Measurements from ENCODE around the gene MAP7.
"Not testable (repeated sequence)": the region's sequence is repeated elsewhere in the genome, so short reads cannot be mapped to it uniquely, and the experiment has no call there.

Gene MAP7

GRCh38 chr6:136408204-136408603, 142.0 kb downstream of the MAP7 start:
- no peaks in the 10 kb centered on the region for H3K36me3 ChIP-seq
- H3K9ac ChIP-seq, result peak overlapping the region in 7 of 11 experiments; percentile 1 to 48 (median 31); a peak in 9 of 22 replicates
- peak overlapping the region in 10 of 11 experiments; percentile 49 to 78 (median 69); a peak in 20 of 22 replicates for H3K27ac ChIP-seq
- H3K4me2 ChIP-seq, result peak overlapping the region; percentile 36 to 85 (median 57)
- no peaks in the 10 kb centered on the region for H3K27me3 ChIP-seq
- no peak for TF ChIP-seq Cebpa-rat (IDR thresholded peaks at IDR 0.05)
- no peaks in the 10 kb centered on the region for H4K20me1 ChIP-seq
- no peak overlapping the region for H3K4me3 ChIP-seq
- peaks cover 16 to 67% (median 43%) of the 10 kb centered on the region in 10 experiments for H3K4me1 ChIP-seq
- H3K9me3 ChIP-seq (replicated peaks in 1 of 11), result no peaks in the 10 kb centered on the region

- H4K20me1 ChIP-seq, result no peaks in the 10 kb centered on the region
- no peaks in the 10 kb centered on the region for H3K36me3 ChIP-seq
- H3K27me3 ChIP-seq, result no peaks in the 10 kb centered on the region
- H3K9me3 ChIP-seq (replicated peaks in 1 of 11), result no peaks in the 10 kb centered on the region; a peak in 2 of 22 replicates
- peak overlapping the region in 8 of 11 experiments; percentile 22 to 71 (median 62); a peak in 14 of 22 replicates for H3K4me2 ChIP-seq
- H3K4me1 ChIP-seq, result peaks cover 16 to 78% (median 45%) of the 10 kb centered on the region in 10 experiments
- no peak overlapping the region for H3K9ac ChIP-seq
- H3K4me3 ChIP-seq, result no peak overlapping the region
- H3K27ac ChIP-seq, result peak overlapping the region in 8 of 11 experiments; percentile 14 to 76 (median 47); a peak in 9 of 22 replicates
- TF ChIP-seq Cebpa-rat (IDR thresholded peaks at IDR 0.05), result no peak
Measured at GRCh38 chr6:136405420-136406029, 144.7 kb downstream of the MAP7 start.

GRCh38 chr6:136404627-136405419, 145.4 kb downstream of the MAP7 start:
- Histone ChIP-seq H3K27ac (peak overlapping the region in 8 of 11 experiments; percentile 36 to 76 (median 52); a peak in 11 of 22 replicates), H3K36me3 (no peaks in the 10 kb centered on the region), H3K9me3 (replicated peaks in 1 of 11) (no peaks in the 10 kb centered on the region; a peak in 2 of 22 replicates), H3K4me2 (peak overlapping the region in 8 of 11 experiments; percentile 22 to 71 (median 62); a peak in 13 of 22 replicates), H3K4me3 (no peak overlapping the region), H3K9ac (peak overlapping the region in 1 of 11 experiments; percentile 48; a peak in 2 of 22 replicates), H4K20me1 (no peaks in the 10 kb centered on the region), H3K27me3 (no peaks in the 10 kb centered on the region), H3K4me1 (peaks cover 16 to 77% (median 45%) of the 10 kb centered on the region in 10 experiments)
- no peak for TF ChIP-seq Cebpa-rat (IDR thresholded peaks at IDR 0.05)

- Histone ChIP-seq H3K4me3 (no peak overlapping the region), H3K4me1 (peaks cover 16 to 68% (median 43%) of the 10 kb centered on the region in 10 experiments), H4K20me1 (no peaks in the 10 kb centered on the region), H3K4me2 (peak overlapping the region in 6 of 11 experiments; percentile 1 to 71 (median 58); a peak in 10 of 22 replicates), H3K36me3 (no peaks in the 10 kb centered on the region), H3K9ac (peak overlapping the region in 2 of 11 experiments; percentile 48 to 62; a peak in 6 of 22 replicates), H3K9me3 (replicated peaks in 1 of 11) (peaks cover 0 to 5% (median 0%) of the 10 kb centered on the region in 11 experiments; a peak in 3 of 22 replicates), H3K27ac (peak overlapping the region in 10 of 11 experiments; percentile 10 to 76 (median 43); a peak in 15 of 22 replicates), H3K27me3 (no peaks in the 10 kb centered on the region)
- no peak for TF ChIP-seq Cebpa-rat (IDR thresholded peaks at IDR 0.05)
Measured at GRCh38 chr6:136404007-136404406, 146.2 kb downstream of the MAP7 start.

GRCh38 chr6:136403110-136403980, 146.9 kb downstream of the MAP7 start:
- Histone ChIP-seq H3K4me1 (peaks cover 10 to 62% (median 37%) of the 10 kb centered on the region in 10 experiments), H3K9ac (peak overlapping the region in 2 of 11 experiments; percentile 48 to 62; a peak in 6 of 22 replicates), H3K27ac (peak overlapping the region in 10 of 11 experiments; percentile 10 to 76 (median 48); a peak in 17 of 22 replicates)

GRCh38 chr6:136401749-136402148, 148.5 kb downstream of the MAP7 start:
- H3K4me3 ChIP-seq, result no peak overlapping the region
- H3K9ac ChIP-seq, result no peak overlapping the region
- no peak overlapping the region for H3K4me2 ChIP-seq
- H3K36me3 ChIP-seq, result no peaks in the 10 kb centered on the region
- TF ChIP-seq Cebpa-rat (IDR thresholded peaks at IDR 0.05), result no peak
- H3K27ac ChIP-seq, result peak overlapping the region in 2 of 11 experiments; percentile 23 to 75; a peak in 2 of 22 replicates
- no peaks in the 10 kb centered on the region for H4K20me1 ChIP-seq
- peaks cover 0 to 21% (median 0%) of the 10 kb centered on the region in 11 experiments; a peak in 8 of 22 replicates for H3K9me3 ChIP-seq (replicated peaks in 1 of 11)
- H3K27me3 ChIP-seq, result no peaks in the 10 kb centered on the region
- peaks cover 0 to 46% (median 26%) of the 10 kb centered on the region in 10 experiments; a peak in 15 of 20 replicates for H3K4me1 ChIP-seq

More at GRCh38 chr6:136403110-136403980, 146.9 kb downstream of the MAP7 start:
- no peak overlapping the region for H3K4me3 ChIP-seq
- H3K36me3 ChIP-seq, result no peaks in the 10 kb centered on the region
- no peaks in the 10 kb centered on the region for H4K20me1 ChIP-seq
- TF ChIP-seq Cebpa-rat (IDR thresholded peaks at IDR 0.05), result peak in 1 of 11 experiments; percentile 39; a peak in 2 of 22 replicates
- no peaks in the 10 kb centered on the region for H3K27me3 ChIP-seq
- peaks cover 0 to 11% (median 0%) of the 10 kb centered on the region in 11 experiments; a peak in 8 of 22 replicates for H3K9me3 ChIP-seq (replicated peaks in 1 of 11)
- H3K4me2 ChIP-seq, result peak overlapping the region in 6 of 11 experiments; percentile 1 to 71 (median 58); a peak in 11 of 22 replicates

GRCh38 chr6:136401236-136401635, 149.0 kb downstream of the MAP7 start:
- H3K4me2 ChIP-seq, H3K9ac ChIP-seq, H3K27me3 ChIP-seq, H3K4me3 ChIP-seq, H3K36me3 ChIP-seq, H4K20me1 ChIP-seq, H3K27ac ChIP-seq: not testable (repeated sequence)
- peaks cover 0 to 41% (median 26%) of the 10 kb centered on the region in 10 experiments; a peak in 15 of 20 replicates for H3K4me1 ChIP-seq
- H3K9me3 ChIP-seq (replicated peaks in 1 of 11), result peaks cover 0 to 21% (median 0%) of the 10 kb centered on the region in 11 experiments; a peak in 8 of 22 replicates

- Histone ChIP-seq H3K4me3 (no peak overlapping the region), H3K4me1 (peaks cover 0 to 13% (median 5%) of the 10 kb centered on the region in 10 experiments; a peak in 10 of 20 replicates), H3K4me2 (no peak overlapping the region), H3K9me3 (replicated peaks in 1 of 11) (peaks cover 0 to 21% (median 0%) of the 10 kb centered on the region in 11 experiments; a peak in 8 of 22 replicates), H3K27me3 (no peaks in the 10 kb centered on the region), H3K27ac (no peak overlapping the region), H3K36me3 (no peaks in the 10 kb centered on the region), H4K20me1 (no peaks in the 10 kb centered on the region), H3K9ac (no peak overlapping the region)
- no peak for TF ChIP-seq Cebpa-rat (IDR thresholded peaks at IDR 0.05)
Measured at GRCh38 chr6:136398453-136398852, 151.8 kb downstream of the MAP7 start.

Measured in BLaER1 treated with 17β-estradiol and CSF1 and Interleukin-3, amounts not matched to agents 10 nM and 100 nM (cell line).